ENCODE data around the gene VMO1.

DNA sequence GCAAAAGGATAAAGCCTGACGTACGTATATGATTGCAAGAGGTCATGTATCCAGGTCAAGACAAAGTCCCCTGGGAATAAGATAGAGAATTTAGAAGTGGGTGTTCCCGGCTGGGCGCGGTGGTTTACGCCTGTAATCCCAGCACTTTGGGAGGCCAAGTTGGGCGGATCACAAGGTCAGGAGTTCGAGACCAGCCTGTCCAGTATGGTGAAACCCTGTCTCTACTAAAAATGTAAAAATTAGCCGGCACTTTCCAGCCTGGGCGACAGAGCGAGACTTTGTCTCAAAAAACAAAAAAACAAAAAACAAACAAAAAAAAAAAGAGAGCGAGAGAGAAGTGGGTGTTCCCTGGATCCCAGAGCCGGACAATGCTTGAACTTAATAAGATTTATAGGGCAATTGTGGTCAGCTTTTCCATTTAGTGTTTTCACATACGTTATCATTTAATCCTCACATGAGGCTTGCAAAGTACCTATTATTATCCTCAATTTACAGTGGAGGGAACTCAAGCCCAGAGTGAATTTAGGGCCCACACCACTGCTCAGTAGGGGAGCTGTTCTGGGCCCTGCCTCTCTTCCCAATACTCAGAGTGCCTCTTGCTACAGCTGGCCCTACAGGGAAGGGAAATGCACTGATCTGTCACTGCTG lies 2.1 kb upstream of the VMO1 start:
- TF ChIP-seq GATA2 (IDR thresholded peaks at IDR 0.05; ENCODE audit: low read depth, low read length) (no peak), GATA3 (IDR thresholded peaks at IDR 0.05; ENCODE audit: low read depth, low read length) (no peak)
